ENCODE data around the gene BRPF1. TPM values are rescaled to one million over a fixed set of nuclear protein-coding genes. Genes with fewer than 3 reads are reported as not detected.

BRPF1 gene
- total RNA-seq, 1 experiment from 2014 or later = 21.4 TPM

DNA sequence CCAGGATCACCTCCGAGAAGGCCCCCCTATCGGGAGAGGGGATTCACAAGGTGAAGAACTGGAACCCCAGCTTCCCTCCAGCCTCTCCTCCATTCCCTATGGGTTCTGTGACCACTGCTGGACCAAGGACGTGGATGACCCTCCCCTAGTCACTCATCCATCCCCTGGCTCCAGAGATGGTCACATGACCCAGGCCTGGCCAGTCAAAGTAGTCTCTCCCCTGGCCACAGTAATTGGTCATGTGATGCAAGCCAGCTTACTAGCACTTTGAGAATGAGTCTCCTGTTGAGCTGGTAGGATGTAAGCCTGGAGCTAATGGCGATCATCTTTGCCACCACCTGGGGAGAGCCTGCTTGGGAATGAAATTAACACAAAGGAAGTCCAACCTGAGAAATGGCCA lies 34.3 kb downstream of the BRPF1 start:
- no peak overlapping the region for H3K4me3 Mint-ChIP-seq (ENCODE audit: unreplicated experiment)
- H3K36me3 Mint-ChIP-seq (ENCODE audit: insufficient read depth, unreplicated experiment) = peaks cover 8% of the 10 kb centered on the region
- no peaks in the 10 kb centered on the region for H3K9me3 Mint-ChIP-seq (ENCODE audit: unreplicated experiment)
- no peak overlapping the region for H3K27ac Mint-ChIP-seq (ENCODE audit: low read depth, unreplicated experiment)
- intact Hi-C loops (cut with micrococcal nuclease) = no loop called here
- no peak for DNase-seq (ENCODE audit: unreplicated experiment)
- POLR2A ChIA-PET = no interaction called here
- no peaks in the 10 kb centered on the region for H3K27me3 Mint-ChIP-seq (ENCODE audit: insufficient read depth, unreplicated experiment)
- peaks cover 7% of the 10 kb centered on the region for H3K4me1 Mint-ChIP-seq (ENCODE audit: insufficient read depth, unreplicated experiment)
- TF ChIP-seq, protein P1, sequence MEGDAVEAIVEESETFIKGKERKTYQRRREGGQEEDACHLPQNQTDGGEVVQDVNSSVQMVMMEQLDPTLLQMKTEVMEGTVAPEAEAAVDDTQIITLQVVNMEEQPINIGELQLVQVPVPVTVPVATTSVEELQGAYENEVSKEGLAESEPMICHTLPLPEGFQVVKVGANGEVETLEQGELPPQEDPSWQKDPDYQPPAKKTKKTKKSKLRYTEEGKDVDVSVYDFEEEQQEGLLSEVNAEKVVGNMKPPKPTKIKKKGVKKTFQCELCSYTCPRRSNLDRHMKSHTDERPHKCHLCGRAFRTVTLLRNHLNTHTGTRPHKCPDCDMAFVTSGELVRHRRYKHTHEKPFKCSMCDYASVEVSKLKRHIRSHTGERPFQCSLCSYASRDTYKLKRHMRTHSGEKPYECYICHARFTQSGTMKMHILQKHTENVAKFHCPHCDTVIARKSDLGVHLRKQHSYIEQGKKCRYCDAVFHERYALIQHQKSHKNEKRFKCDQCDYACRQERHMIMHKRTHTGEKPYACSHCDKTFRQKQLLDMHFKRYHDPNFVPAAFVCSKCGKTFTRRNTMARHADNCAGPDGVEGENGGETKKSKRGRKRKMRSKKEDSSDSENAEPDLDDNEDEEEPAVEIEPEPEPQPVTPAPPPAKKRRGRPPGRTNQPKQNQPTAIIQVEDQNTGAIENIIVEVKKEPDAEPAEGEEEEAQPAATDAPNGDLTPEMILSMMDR (IDR thresholded peaks at IDR 0.05; ENCODE audit: unreplicated experiment) = no peak
- CTCF ChIA-PET = interaction anchor here (0.6 kb wide), 2 partner anchors 33 to 251 kb away, joined by 4 read pairs; no protein-coding TSS in a partner anchor
- no TSS peak for BruUV-seq (replicated peaks)

DNA sequence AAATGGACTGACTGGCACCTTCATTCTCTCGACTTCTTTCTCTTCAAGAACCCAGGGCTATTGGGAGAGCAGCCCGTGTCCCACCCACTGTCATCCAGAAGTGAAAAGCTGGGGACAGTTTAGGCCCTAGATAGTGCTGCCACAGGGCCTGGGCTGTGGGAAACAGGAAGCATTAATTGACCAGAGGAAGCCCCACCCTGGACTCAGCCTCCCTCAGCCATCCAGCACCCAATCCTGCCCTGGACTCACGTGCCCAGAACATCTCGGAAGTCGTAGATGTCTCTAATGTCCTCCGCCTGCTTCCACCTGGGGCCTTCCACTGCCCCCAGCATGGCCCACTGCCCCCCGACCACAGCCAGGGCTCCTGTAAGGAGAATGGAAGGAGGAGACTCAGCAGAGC lies 35.9 kb downstream of the BRPF1 start:
- BruUV-seq (replicated peaks) = no TSS peak
- H3K9me3 Mint-ChIP-seq (ENCODE audit: unreplicated experiment) = no peaks in the 10 kb centered on the region
- ChIA-PET CTCF (no interaction called here), POLR2A (interaction anchor here (1.2 kb wide), 1 partner anchor 35 kb away, joined by 3 read pairs; no protein-coding TSS in a partner anchor)
- intact Hi-C loops (cut with micrococcal nuclease) = no loop called here
- H3K4me1 Mint-ChIP-seq (ENCODE audit: insufficient read depth, unreplicated experiment) = peaks cover 7% of the 10 kb centered on the region
- DNase-seq (ENCODE audit: unreplicated experiment) = no peak
- no peak overlapping the region for H3K4me3 Mint-ChIP-seq (ENCODE audit: unreplicated experiment)
- no peaks in the 10 kb centered on the region for H3K27me3 Mint-ChIP-seq (ENCODE audit: insufficient read depth, unreplicated experiment)
- peaks cover 4% of the 10 kb centered on the region for H3K36me3 Mint-ChIP-seq (ENCODE audit: insufficient read depth, unreplicated experiment)
- peak overlapping the region; percentile 61 for H3K27ac Mint-ChIP-seq (ENCODE audit: low read depth, unreplicated experiment)
- TF ChIP-seq, protein P1 (IDR thresholded peaks at IDR 0.05; ENCODE audit: unreplicated experiment) = no peak

DNA sequence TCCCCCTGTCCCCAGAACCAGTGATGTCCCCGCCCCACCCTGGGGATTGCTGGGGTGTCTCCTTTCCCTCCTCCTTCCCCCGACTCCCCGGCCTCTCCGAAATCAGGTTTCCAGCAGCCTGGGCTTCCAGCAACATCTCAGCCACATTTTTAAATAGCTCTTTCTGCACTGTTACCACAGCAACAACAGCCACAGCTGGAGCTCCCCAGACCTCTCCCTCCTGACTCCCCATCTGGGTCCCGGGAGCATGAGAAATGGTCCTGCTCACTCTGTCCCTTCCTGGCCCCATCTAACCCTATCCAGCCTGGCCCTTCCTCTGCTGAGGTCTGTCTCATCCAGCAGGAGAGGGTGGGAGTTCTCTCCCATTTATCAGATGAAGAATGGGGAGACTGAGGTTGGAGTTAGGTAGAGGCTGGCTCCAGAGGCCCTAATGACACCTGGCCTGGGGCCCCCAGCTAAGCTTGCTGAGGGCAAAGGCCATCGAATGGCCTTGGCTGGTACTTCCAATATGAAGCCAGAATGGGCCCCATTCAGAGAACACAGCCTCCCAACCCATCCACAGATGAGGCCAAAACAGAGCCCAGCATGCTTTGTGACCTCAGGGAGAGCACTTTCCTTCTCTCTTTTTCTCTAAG lies 36.7 kb downstream of the BRPF1 start:
- H3K4me1 Mint-ChIP-seq (ENCODE audit: insufficient read depth, unreplicated experiment) = peaks cover 7% of the 10 kb centered on the region
- ChIA-PET CTCF (no interaction called here), POLR2A (interaction anchor here (0.6 to 1.1 kb wide), 3 partner anchors 8 to 130 kb away, joined by 3 read pairs; partner anchors contain the start of genes ARPC4 and TADA3)
- no peak overlapping the region for H3K4me3 Mint-ChIP-seq (ENCODE audit: unreplicated experiment)
- intact Hi-C loops (cut with micrococcal nuclease) = no loop called here
- peaks cover 4% of the 10 kb centered on the region for H3K36me3 Mint-ChIP-seq (ENCODE audit: insufficient read depth, unreplicated experiment)
- no peak for DNase-seq (ENCODE audit: unreplicated experiment)
- no peaks in the 10 kb centered on the region for H3K9me3 Mint-ChIP-seq (ENCODE audit: unreplicated experiment)
- no TSS peak for BruUV-seq (replicated peaks)
- H3K27me3 Mint-ChIP-seq (ENCODE audit: insufficient read depth, unreplicated experiment) = no peaks in the 10 kb centered on the region
- peak overlapping the region; percentile 61 for H3K27ac Mint-ChIP-seq (ENCODE audit: low read depth, unreplicated experiment)
- TF ChIP-seq, protein P1 (IDR thresholded peaks at IDR 0.05; ENCODE audit: unreplicated experiment) = no peak

DNA sequence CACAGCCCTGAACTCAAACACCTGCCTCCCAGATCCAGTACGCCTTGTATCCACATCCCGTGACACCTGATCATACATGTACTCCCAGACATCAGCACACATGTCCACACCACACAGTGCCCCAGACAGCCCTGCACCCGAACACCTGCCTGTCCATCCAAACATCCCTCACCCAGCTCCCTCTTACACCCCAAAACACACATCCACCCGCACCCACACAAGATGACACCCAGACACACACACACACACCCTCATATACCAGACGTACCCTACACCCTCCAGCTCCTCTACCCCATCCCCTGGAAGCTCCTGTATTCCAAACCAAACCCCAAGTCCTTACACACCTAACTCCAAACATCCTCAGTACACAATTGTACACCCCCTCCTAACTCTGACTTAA lies 37.5 kb downstream of the BRPF1 start:
- ChIA-PET POLR2A (interaction anchor here (0.6 to 1.4 kb wide), 4 partner anchors 8 to 164 kb away, joined by 3 read pairs; partner anchors contain the start of genes ARPC4, CRELD1 and TADA3), CTCF (no interaction called here)
- TF ChIP-seq, protein P1 (IDR thresholded peaks at IDR 0.05; ENCODE audit: unreplicated experiment) = no peak
- no peaks in the 10 kb centered on the region for H3K27me3 Mint-ChIP-seq (ENCODE audit: insufficient read depth, unreplicated experiment)
- peaks cover 4% of the 10 kb centered on the region for H3K36me3 Mint-ChIP-seq (ENCODE audit: insufficient read depth, unreplicated experiment)
- intact Hi-C loops (cut with micrococcal nuclease) = no loop called here
- peak overlapping the region; percentile 59 for H3K4me3 Mint-ChIP-seq (ENCODE audit: unreplicated experiment)
- DNase-seq (ENCODE audit: unreplicated experiment) = no peak
- H3K27ac Mint-ChIP-seq (ENCODE audit: low read depth, unreplicated experiment) = no peak overlapping the region
- peaks cover 7% of the 10 kb centered on the region for H3K4me1 Mint-ChIP-seq (ENCODE audit: insufficient read depth, unreplicated experiment)
- H3K9me3 Mint-ChIP-seq (ENCODE audit: unreplicated experiment) = no peaks in the 10 kb centered on the region
- BruUV-seq (replicated peaks) = no TSS peak

Data from MCF 10A (cell line).